ENCODE results near the gene ZBTB8B.

ZBTB8B gene

GRCh38 chr1:32508761-32509160 lies 43.9 kb downstream of the ZBTB8B start:
- DNase-seq (ENCODE audit: low spot score), result no peak

DNA sequence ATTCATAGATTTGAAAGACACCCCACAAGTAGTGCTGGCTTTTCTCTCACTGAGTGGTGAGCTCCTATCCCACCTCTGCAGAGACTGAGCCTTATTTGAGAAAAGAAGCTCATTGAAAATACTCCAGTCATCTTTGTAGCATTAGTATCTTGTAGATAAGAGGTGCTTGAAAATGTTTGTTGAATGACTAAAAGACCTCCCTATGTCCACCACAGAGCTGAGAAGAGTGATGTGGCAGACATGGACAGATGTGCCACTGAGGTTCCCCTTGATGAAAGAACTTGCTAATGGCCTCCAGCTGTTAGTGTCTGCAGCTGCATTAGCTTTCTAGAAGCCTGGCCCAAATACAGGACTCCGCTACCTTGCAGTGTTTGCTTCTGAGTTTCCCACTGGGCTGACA lies 45.1 kb downstream of the ZBTB8B start:
- DNase-seq (ENCODE audit: low spot score), result no peak
